ENCODE measurements around the gene ACBD4. TPM values are rescaled to one million over a fixed set of nuclear protein-coding genes. Genes with fewer than 3 reads are reported as not detected.

ACBD4 gene
- total and polyA plus RNA-seq, 4 donors = 4.4 to 51.4 (median 44.9) TPM

- peaks cover 3 to 25% (median 11%) of the 10 kb centered on the region in 4 donors for H3K36me3 ChIP-seq (ENCODE audit: control insufficient read depth in 4 of 4, insufficient read depth in 3 of 4, low read depth in 1 of 4, low read length in 3 of 4)
- 88% methylated on average over 16 of the region's 16 CpGs for WGBS
- TF ChIP-seq NR2F2 (IDR thresholded peaks at IDR 0.05) = no peak
- no peak overlapping the region for H3K4me3 ChIP-seq (ENCODE audit: low read depth in 1 of 3, low read length in 3 of 3)
- H3K9ac ChIP-seq (ENCODE audit: low read depth in 1 of 2, low read length in 2 of 2) = no peak overlapping the region
- H3K27ac ChIP-seq (ENCODE audit: low read depth in 1 of 2, low read length in 2 of 2) = no peak overlapping the region
- H3K4me1 ChIP-seq (ENCODE audit: control insufficient read depth in 4 of 4, insufficient read depth in 4 of 4, low read length in 3 of 4) = peaks cover 0 to 3% (median 0%) of the 10 kb centered on the region in 4 donors
- no peaks in the 10 kb centered on the region for H3K9me3 ChIP-seq (ENCODE audit: control insufficient read depth in 4 of 4, low read length in 3 of 4)
- DNase-seq (ENCODE audit: low spot score) = no peak
- no peaks in the 10 kb centered on the region for H3K27me3 ChIP-seq (ENCODE audit: control insufficient read depth in 4 of 4, insufficient read depth in 4 of 4, low read length in 3 of 4)
These were observed 24.5 kb upstream of the ACBD4 start for GRCh38 chr17:45110676-45111611.

GRCh38 chr17:45111850-45112249, 23.6 kb upstream of the ACBD4 start:
- H3K4me1 ChIP-seq (ENCODE audit: control insufficient read depth in 4 of 4, insufficient read depth in 4 of 4, low read length in 3 of 4) = peaks cover 0 to 3% (median 0%) of the 10 kb centered on the region in 4 donors
- no peak overlapping the region for H3K9ac ChIP-seq (ENCODE audit: low read depth in 1 of 2, low read length in 2 of 2)
- WGBS = 92% methylated on average over 11 of the region's 11 CpGs
- H3K4me3 ChIP-seq (ENCODE audit: low read depth in 1 of 3, low read length in 3 of 3) = no peak overlapping the region
- H3K36me3 ChIP-seq (ENCODE audit: control insufficient read depth in 4 of 4, insufficient read depth in 3 of 4, low read depth in 1 of 4, low read length in 3 of 4) = peaks cover 3 to 16% (median 6%) of the 10 kb centered on the region in 4 donors
- no peaks in the 10 kb centered on the region for H3K27me3 ChIP-seq (ENCODE audit: control insufficient read depth in 4 of 4, insufficient read depth in 4 of 4, low read length in 3 of 4)
- H3K27ac ChIP-seq (ENCODE audit: low read depth in 1 of 2, low read length in 2 of 2) = no peak overlapping the region
- H3K9me3 ChIP-seq (ENCODE audit: control insufficient read depth in 4 of 4, low read length in 3 of 4) = no peaks in the 10 kb centered on the region
- DNase-seq (ENCODE audit: low spot score) = no peak
- TF ChIP-seq MAX (IDR thresholded peaks at IDR 0.05) (no peak), SP1 (IDR thresholded peaks at IDR 0.05) (no peak), HNF4A (conservative IDR thresholded peaks at IDR 0.05) (no peak), RXRA (IDR thresholded peaks at IDR 0.05) (no peak), GABPA (IDR thresholded peaks at IDR 0.05 in 1 of 2, conservative IDR thresholded peaks at IDR 0.05 in 1 of 2) (no peak)
- TF ChIP-seq, protein P1, sequence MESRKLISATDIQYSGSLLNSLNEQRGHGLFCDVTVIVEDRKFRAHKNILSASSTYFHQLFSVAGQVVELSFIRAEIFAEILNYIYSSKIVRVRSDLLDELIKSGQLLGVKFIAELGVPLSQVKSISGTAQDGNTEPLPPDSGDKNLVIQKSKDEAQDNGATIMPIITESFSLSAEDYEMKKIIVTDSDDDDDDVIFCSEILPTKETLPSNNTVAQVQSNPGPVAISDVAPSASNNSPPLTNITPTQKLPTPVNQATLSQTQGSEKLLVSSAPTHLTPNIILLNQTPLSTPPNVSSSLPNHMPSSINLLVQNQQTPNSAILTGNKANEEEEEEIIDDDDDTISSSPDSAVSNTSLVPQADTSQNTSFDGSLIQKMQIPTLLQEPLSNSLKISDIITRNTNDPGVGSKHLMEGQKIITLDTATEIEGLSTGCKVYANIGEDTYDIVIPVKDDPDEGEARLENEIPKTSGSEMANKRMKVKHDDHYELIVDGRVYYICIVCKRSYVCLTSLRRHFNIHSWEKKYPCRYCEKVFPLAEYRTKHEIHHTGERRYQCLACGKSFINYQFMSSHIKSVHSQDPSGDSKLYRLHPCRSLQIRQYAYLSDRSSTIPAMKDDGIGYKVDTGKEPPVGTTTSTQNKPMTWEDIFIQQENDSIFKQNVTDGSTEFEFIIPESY (IDR thresholded peaks at IDR 0.05) = no peak

- Histone ChIP-seq H3K9ac (ENCODE audit: low read depth in 1 of 2, low read length in 2 of 2) (no peak overlapping the region), H3K4me1 (ENCODE audit: control insufficient read depth in 4 of 4, insufficient read depth in 4 of 4, low read length in 3 of 4) (peaks cover 0 to 3% (median 0%) of the 10 kb centered on the region in 4 donors), H3K4me3 (ENCODE audit: low read depth in 1 of 3, low read length in 3 of 3) (no peak overlapping the region), H3K36me3 (ENCODE audit: control insufficient read depth in 4 of 4, insufficient read depth in 3 of 4, low read depth in 1 of 4, low read length in 3 of 4) (peaks cover 0 to 7% (median 0%) of the 10 kb centered on the region in 4 donors), H3K27ac (ENCODE audit: low read depth in 1 of 2, low read length in 2 of 2) (no peak overlapping the region), H3K9me3 (ENCODE audit: control insufficient read depth in 4 of 4, low read length in 3 of 4) (no peaks in the 10 kb centered on the region), H3K27me3 (ENCODE audit: control insufficient read depth in 4 of 4, insufficient read depth in 4 of 4, low read length in 3 of 4) (no peaks in the 10 kb centered on the region)
- no peak for DNase-seq (ENCODE audit: low spot score)
- 96% methylated on average over 23 of the region's 23 CpGs for WGBS
- TF ChIP-seq, protein P1 (IDR thresholded peaks at IDR 0.05) = no peak
- no peak for TF ChIP-seq RXRA (IDR thresholded peaks at IDR 0.05)
- no peak for TF ChIP-seq HNF4G (IDR thresholded peaks at IDR 0.05)
- TF ChIP-seq, protein P2, sequence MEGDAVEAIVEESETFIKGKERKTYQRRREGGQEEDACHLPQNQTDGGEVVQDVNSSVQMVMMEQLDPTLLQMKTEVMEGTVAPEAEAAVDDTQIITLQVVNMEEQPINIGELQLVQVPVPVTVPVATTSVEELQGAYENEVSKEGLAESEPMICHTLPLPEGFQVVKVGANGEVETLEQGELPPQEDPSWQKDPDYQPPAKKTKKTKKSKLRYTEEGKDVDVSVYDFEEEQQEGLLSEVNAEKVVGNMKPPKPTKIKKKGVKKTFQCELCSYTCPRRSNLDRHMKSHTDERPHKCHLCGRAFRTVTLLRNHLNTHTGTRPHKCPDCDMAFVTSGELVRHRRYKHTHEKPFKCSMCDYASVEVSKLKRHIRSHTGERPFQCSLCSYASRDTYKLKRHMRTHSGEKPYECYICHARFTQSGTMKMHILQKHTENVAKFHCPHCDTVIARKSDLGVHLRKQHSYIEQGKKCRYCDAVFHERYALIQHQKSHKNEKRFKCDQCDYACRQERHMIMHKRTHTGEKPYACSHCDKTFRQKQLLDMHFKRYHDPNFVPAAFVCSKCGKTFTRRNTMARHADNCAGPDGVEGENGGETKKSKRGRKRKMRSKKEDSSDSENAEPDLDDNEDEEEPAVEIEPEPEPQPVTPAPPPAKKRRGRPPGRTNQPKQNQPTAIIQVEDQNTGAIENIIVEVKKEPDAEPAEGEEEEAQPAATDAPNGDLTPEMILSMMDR (IDR thresholded peaks at IDR 0.05; ENCODE audit: low read depth, low read length, missing input control) = no peak
- TF ChIP-seq HNF4A (conservative IDR thresholded peaks at IDR 0.05) = no peak
- TF ChIP-seq EGR1 (IDR thresholded peaks at IDR 0.05; ENCODE audit: low read depth in 2 of 2) = no peak
- no peak for TF ChIP-seq TAF1 (conservative IDR thresholded peaks at IDR 0.05)
- no peak for TF ChIP-seq JUND (IDR thresholded peaks at IDR 0.05)
- TF ChIP-seq NR2F2 (IDR thresholded peaks at IDR 0.05) = no peak
- TF ChIP-seq GABPA (IDR thresholded peaks at IDR 0.05 in 1 of 2, conservative IDR thresholded peaks at IDR 0.05 in 1 of 2) = no peak
- no peak for TF ChIP-seq YY1 (IDR thresholded peaks at IDR 0.05)
- TF ChIP-seq FOXA1 (IDR thresholded peaks at IDR 0.05) = no peak
These were observed 22.7 kb upstream of the ACBD4 start for GRCh38 chr17:45112559-45113423.
